Suprapubic skin (tissue), 4 donors: Measurements from ENCODE around the gene KLF15. TPM values are rescaled to one million over a fixed set of nuclear protein-coding genes. Genes with fewer than 3 reads are reported as not detected.

Experiments used
- DNase-seq, 2 donors: peaks; one replicate each; pipeline ENCODE4 v3.0.0-alpha.2; 2019; ENCODE audit warnings: low spot score in 2 of 2
- H3K27ac ChIP-seq: fragments of 200-600 bp; sonication (generic); one replicate; pipeline ENCODE4 v1.5.1; 2019
- H3K27me3 ChIP-seq: fragments of 200-600 bp; sonication (generic); one replicate; pipeline ENCODE4 v1.5.1; 2019
- H3K36me3 ChIP-seq: fragments of 200-600 bp; sonication (generic); one replicate; pipeline ENCODE4 v1.5.1; 2019
- H3K4me1 ChIP-seq: fragments of 200-600 bp; sonication (generic); one replicate; pipeline ENCODE4 v1.5.1; 2019
- H3K4me3 ChIP-seq: fragments of 200-600 bp; sonication (generic); one replicate; pipeline ENCODE4 v1.5.1; 2019; ENCODE audit warnings: mild to moderate bottlenecking
- H3K9me3 ChIP-seq: fragments of 200-600 bp; sonication (generic); one replicate; pipeline ENCODE4 v1.5.1; 2019
- CTCF ChIP-seq, 2 donors: fragments of 200-600 bp in 1 of 2; fragments of 450-650 bp in 1 of 2; sonication (generic) in 1 of 2; IDR thresholded peaks; one replicate each; pipeline ENCODE4 v1.5.1; 2016 to 2019; ENCODE audit warnings: antibody characterized with exemption in 2 of 2, mild to moderate bottlenecking in 1 of 2, moderate library complexity in 1 of 2
- EP300 ChIP-seq: sonication (generic); formaldehyde crosslinking; IDR thresholded peaks from one replicate; pipeline ENCODE4 v1.6.1; 2017; ENCODE audit warnings: antibody characterized with exemption
- POLR2A ChIP-seq, 2 donors: fragments of 450-650 bp; IDR thresholded peaks; one replicate each; pipeline ENCODE4 v1.6.1; 2017; ENCODE audit warnings: antibody characterized with exemption in 2 of 2, mild to moderate bottlenecking in 2 of 2, moderate library complexity in 2 of 2
- POLR2AphosphoS5 ChIP-seq, 3 donors: sonication (generic); formaldehyde crosslinking; IDR thresholded peaks; one replicate each; pipeline ENCODE4 v1.6.1; 2017; ENCODE audit warnings: antibody characterized with exemption in 3 of 3
- WGBS: methylation state at CpG from one replicate; pipeline ENCODE4 v1.1.5; 2018; 5-methylcytosine and 5-hydroxymethylcytosine counted together
- total RNA-seq, 4 donors: library from RNA; depleted of rRNA; stranded (reverse); fragments of >200 nt; gene quantifications; one replicate each; pipeline ENCODE4 v1.1.0, GENCODE V29; 2016

The KLF15 gene
- total RNA-seq, 4 donors from 2014 or later: 7.3 to 19.2 (median 14.3) TPM

GRCh38 chr3:126355251-126355650 lies 2.0 kb downstream of the KLF15 start:
- TF ChIP-seq POLR2A (IDR thresholded peaks at IDR 0.05): no peak
- no peak for TF ChIP-seq CTCF (IDR thresholded peaks at IDR 0.05)
- TF ChIP-seq POLR2AphosphoS5 (IDR thresholded peaks at IDR 0.05): no peak

GRCh38 chr3:126354776-126355175 lies 2.4 kb downstream of the KLF15 start:
- Histone ChIP-seq H3K27ac (peak overlapping the region; percentile 4), H3K27me3 (peaks cover 21% of the 10 kb centered on the region), H3K9me3 (no peaks in the 10 kb centered on the region), H3K4me1 (peaks cover 26% of the 10 kb centered on the region), H3K4me3 (peak overlapping the region; percentile 84), H3K36me3 (peaks cover 10% of the 10 kb centered on the region)
- DNase-seq: peak in 1 of 2 donors; percentile 58
- 73% methylated on average over 4 of the region's 7 CpGs for WGBS
- TF ChIP-seq CTCF (IDR thresholded peaks at IDR 0.05) (no peak), POLR2A (IDR thresholded peaks at IDR 0.05) (no peak), EP300 (no peak), POLR2AphosphoS5 (IDR thresholded peaks at IDR 0.05) (no peak)

More at GRCh38 chr3:126355251-126355650, 2.0 kb downstream of the KLF15 start:
- H3K4me3 ChIP-seq: peak overlapping the region; percentile 84
- H3K4me1 ChIP-seq: peaks cover 26% of the 10 kb centered on the region
- H3K36me3 ChIP-seq: peaks cover 10% of the 10 kb centered on the region
- DNase-seq: no peak
- no peaks in the 10 kb centered on the region for H3K9me3 ChIP-seq
- peaks cover 26% of the 10 kb centered on the region for H3K27me3 ChIP-seq
- H3K27ac ChIP-seq: peak overlapping the region; percentile 4
- WGBS: 82% methylated on average over 2 of the region's 3 CpGs

- H3K4me1 ChIP-seq: peaks cover 26% of the 10 kb centered on the region
- H3K27ac ChIP-seq: no peak overlapping the region
- TF ChIP-seq POLR2AphosphoS5 (IDR thresholded peaks at IDR 0.05) (no peak), POLR2A (IDR thresholded peaks at IDR 0.05) (no peak), CTCF (IDR thresholded peaks at IDR 0.05) (no peak), EP300 (no peak)
- 91% methylated on average over 8 of the region's 8 CpGs for WGBS
- peak; percentile 58 to 63 for DNase-seq
- H3K27me3 ChIP-seq: peaks cover 17% of the 10 kb centered on the region
- peaks cover 10% of the 10 kb centered on the region for H3K36me3 ChIP-seq
- H3K4me3 ChIP-seq: no peak overlapping the region
- no peaks in the 10 kb centered on the region for H3K9me3 ChIP-seq
These were observed 3.4 kb downstream of the KLF15 start for GRCh38 chr3:126353694-126354321.

GRCh38 chr3:126352476-126353454 lies 4.4 kb downstream of the KLF15 start:
- WGBS: 91% methylated on average over 20 of the region's 27 CpGs
- H3K36me3 ChIP-seq: peaks cover 10% of the 10 kb centered on the region
- no peaks in the 10 kb centered on the region for H3K9me3 ChIP-seq
- no peak for TF ChIP-seq CTCF (IDR thresholded peaks at IDR 0.05)
- peaks cover 20% of the 10 kb centered on the region for H3K4me1 ChIP-seq
- H3K27ac ChIP-seq: no peak overlapping the region
- H3K4me3 ChIP-seq: no peak overlapping the region
- peak; percentile 48 to 73 for DNase-seq
- peaks cover 8% of the 10 kb centered on the region for H3K27me3 ChIP-seq
